ENCODE data around the gene CFH.

DNA sequence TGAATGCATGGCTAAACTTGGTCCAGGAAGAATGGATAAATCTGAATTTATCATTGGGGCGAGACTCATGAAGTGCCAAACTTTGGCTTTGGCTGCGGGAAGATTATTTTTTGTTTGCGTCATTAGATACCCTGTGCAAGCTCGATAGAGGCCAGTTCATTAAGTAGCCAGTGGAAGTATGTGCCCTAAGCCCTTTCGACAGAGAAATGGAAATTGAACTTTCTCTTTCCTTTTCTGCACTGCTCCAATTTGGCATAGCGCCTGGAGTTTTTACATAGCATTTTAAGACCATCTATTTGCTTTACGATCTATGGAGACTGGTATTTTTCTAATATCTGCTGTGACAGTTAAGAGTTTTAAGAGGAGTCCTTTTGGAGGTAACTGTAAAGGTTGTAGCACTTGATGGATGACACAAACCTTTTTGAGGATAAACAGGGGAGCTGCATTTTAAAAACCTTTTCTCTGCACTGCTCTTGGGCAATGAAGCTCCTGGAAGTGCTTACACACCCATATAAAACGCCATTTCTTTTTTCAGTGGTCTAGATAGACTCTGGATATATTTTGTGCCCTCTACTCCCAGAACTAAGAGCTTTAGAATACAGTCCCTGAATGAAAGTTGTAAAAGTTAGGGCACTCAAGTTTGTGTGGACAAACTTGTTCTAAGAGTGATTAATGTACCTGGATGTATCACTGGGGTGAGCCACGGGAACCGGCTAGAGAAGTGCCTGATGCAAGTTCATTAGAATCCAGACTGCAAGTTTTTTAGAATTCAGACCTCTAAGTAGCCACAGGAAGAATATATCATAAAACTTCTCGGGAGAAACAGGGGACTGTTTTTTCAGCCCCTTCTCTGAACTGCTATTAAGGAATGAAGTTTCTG, 81.5 kb downstream of the CFH start:
- TF ChIP-seq CTCF (IDR thresholded peaks at IDR 0.05 in 8 of 11, conservative IDR thresholded peaks at IDR 0.05 in 3 of 11) = no peak
- TF ChIP-seq POLR2AphosphoS5 (IDR thresholded peaks at IDR 0.05) = no peak
